Neutrophil (primary cell): Measurements from ENCODE around the gene ZNF91.
"Not testable (repeated sequence)": the region's sequence is repeated elsewhere in the genome, so short reads cannot be mapped to it uniquely, and the experiment has no call there.

Experiments
- H3K27ac ChIP-seq: fragments of 200-600 bp; sonication (generic); 2 replicates; pipeline ENCODE4 v1.5.1; 2016; ENCODE audit warnings: mild to moderate bottlenecking, moderate library complexity
- H3K27me3 ChIP-seq: fragments of 200-600 bp; sonication (generic); 2 replicates; pipeline ENCODE4 v1.6.0; 2016; ENCODE audit warnings: mild to moderate bottlenecking
- H3K36me3 ChIP-seq: fragments of 200-600 bp; sonication (generic); 2 replicates; pipeline ENCODE4 v1.5.1; 2017
- H3K4me1 ChIP-seq, 2 experiments: fragments of 200-600 bp in 1 of 2; sonication (generic) in 1 of 2; 1 replicate in 1 of 2; 2 replicates in 1 of 2; pipeline versions ENCODE4 v1.5.1 to v1.6.1; 2013 to 2016; ENCODE audit warnings: low read depth in 1 of 2, low read length in 1 of 2, mild to moderate bottlenecking in 1 of 2, moderate library complexity in 1 of 2; ENCODE audit not compliant: control insufficient read depth in 1 of 2, insufficient read depth in 1 of 2
- H3K4me3 ChIP-seq, 2 experiments: fragments of 200-600 bp in 1 of 2; sonication (generic) in 1 of 2; 1 replicate in 1 of 2; 2 replicates in 1 of 2; pipeline ENCODE4 v1.5.1; 2013 to 2016; ENCODE audit warnings: low read depth in 1 of 2, low read length in 1 of 2, mild to moderate bottlenecking in 1 of 2, moderate library complexity in 1 of 2
- H3K9me3 ChIP-seq: fragments of 200-600 bp; sonication (generic); 2 replicates; pipeline ENCODE4 v1.5.1; 2016
- CTCF ChIP-seq: fragments of 200-600 bp; sonication (generic); IDR thresholded peaks from 2 replicates; pipeline ENCODE4 v1.5.1; 2016; ENCODE audit warnings: antibody characterized with exemption

ZNF91 gene

GRCh38 chr19:23399443-23399842 lies 4.2 kb upstream of the ZNF91 start:
- Histone ChIP-seq H3K9me3 (no peaks in the 10 kb centered on the region), H3K36me3 (no peaks in the 10 kb centered on the region), H3K27me3 (no peaks in the 10 kb centered on the region), H3K27ac (no peak overlapping the region), H3K4me3 (no peak overlapping the region), H3K4me1 (peaks cover 5 to 8% of the 10 kb centered on the region in 2 experiments)
- no peak for TF ChIP-seq CTCF

- not testable (repeated sequence) for H3K27ac ChIP-seq, H3K27me3 ChIP-seq, H3K9me3 ChIP-seq, H3K36me3 ChIP-seq
- Histone ChIP-seq H3K4me1 (peaks cover 9 to 16% of the 10 kb centered on the region in 2 experiments), H3K4me3 (peak overlapping the region; percentile 67 to 70)
Observed at GRCh38 chr19:23395722-23396117, 449 bp upstream of the ZNF91 start.

- Histone ChIP-seq H3K27ac (peak overlapping the region; percentile 80), H3K36me3 (no peaks in the 10 kb centered on the region), H3K4me1 (peaks cover 9 to 16% of the 10 kb centered on the region in 2 experiments), H3K27me3 (no peaks in the 10 kb centered on the region), H3K4me3 (peak overlapping the region; percentile 67 to 70), H3K9me3 (no peaks in the 10 kb centered on the region)
- no peak for TF ChIP-seq CTCF
Observed at GRCh38 chr19:23394511-23394910, 760 bp downstream of the ZNF91 start.

- H3K4me1 ChIP-seq = peaks cover 9 to 16% of the 10 kb centered on the region in 2 experiments
- no peak overlapping the region for H3K4me3 ChIP-seq
- H3K27ac ChIP-seq = no peak overlapping the region
- no peaks in the 10 kb centered on the region for H3K36me3 ChIP-seq
- H3K9me3 ChIP-seq = no peaks in the 10 kb centered on the region
- no peak for TF ChIP-seq CTCF
- no peaks in the 10 kb centered on the region for H3K27me3 ChIP-seq
Observed at GRCh38 chr19:23393121-23393520, 2.1 kb downstream of the ZNF91 start.

GRCh38 chr19:23391236-23391635 lies 4.0 kb downstream of the ZNF91 start:
- H3K4me1 ChIP-seq = peaks cover 9 to 16% of the 10 kb centered on the region in 2 experiments
- no peak overlapping the region for H3K4me3 ChIP-seq
- no peak for TF ChIP-seq CTCF
- H3K36me3 ChIP-seq = no peaks in the 10 kb centered on the region
- H3K27me3 ChIP-seq = no peaks in the 10 kb centered on the region
- peaks cover 4% of the 10 kb centered on the region for H3K9me3 ChIP-seq
- H3K27ac ChIP-seq = no peak overlapping the region

GRCh38 chr19:23385404-23385803 lies 9.9 kb downstream of the ZNF91 start:
- H3K9me3 ChIP-seq = peaks cover 25% of the 10 kb centered on the region
- H3K4me3 ChIP-seq = no peak overlapping the region
- no peak overlapping the region for H3K27ac ChIP-seq
- no peaks in the 10 kb centered on the region for H3K27me3 ChIP-seq
- H3K36me3 ChIP-seq = no peaks in the 10 kb centered on the region
- TF ChIP-seq CTCF = no peak
- no peaks in the 10 kb centered on the region for H3K4me1 ChIP-seq
